T-cell (primary cell): Measurements from ENCODE around the gene BUB1B. TPM values are rescaled to one million over a fixed set of nuclear protein-coding genes. Genes with fewer than 3 reads are reported as not detected.
A peak's percentile ranks its signal among the peaks of the same experiment; 100 is the strongest.
"Not testable (repeated sequence)": the region's sequence is repeated elsewhere in the genome, so short reads cannot be mapped to it uniquely, and the experiment has no call there.

ENCODE experiments used
- ATAC-seq, 4 experiments: fragments of 200-7000 bp in 3 of 4; fragments of 150-1000 bp in 1 of 4; cut with Tn5 transposase; replicated peaks in 1 of 4; 1 replicate in 3 of 4; 2 replicates in 1 of 4; pipeline ENCODE4 v1.10.0; 2021; ENCODE audit warnings: moderate library complexity in 3 of 4, mild to moderate bottlenecking in 2 of 4, moderate number of reproducible peaks in 1 of 4
- CTCF ChIA-PET, 2 donors: fragments of 300-600 bp; sonication (Branson Sonifier 250); formaldehyde crosslinking; loops; one replicate each; lab custom pipeline; 2022; ENCODE audit warnings: antibody characterized with exemption in 2 of 2; lab: Charles Lee
- POLR2A ChIA-PET, 2 donors: fragments of 300-600 bp; sonication (Branson Sonifier 250); formaldehyde crosslinking; loops; one replicate each; lab custom pipeline; 2022; ENCODE audit warnings: antibody characterized with exemption in 2 of 2; lab: Charles Lee
- DNase-seq, 35 experiments: peaks; one replicate each; pipeline versions ENCODE4 v3.0.0 to v3.0.0-alpha.2; 2013 to 2023
- H3K27ac ChIP-seq: one replicate; pipeline ENCODE4 v1.5.1; 2013; ENCODE audit warnings: low read length
- H3K27me3 ChIP-seq, 2 experiments: replicated peaks in 1 of 2; 1 replicate in 1 of 2; 2 replicates in 1 of 2; pipeline versions ENCODE4 v1.6.1 to v1.7.0; 2013; ENCODE audit warnings: low read length in 1 of 2, mixed read lengths in 1 of 2; ENCODE audit not compliant: control insufficient read depth in 2 of 2, insufficient read depth in 2 of 2; ENCODE audit errors: extremely low read depth in 1 of 2
- H3K36me3 ChIP-seq, 2 donors: 1 replicate in 1 of 2; 2 replicates in 1 of 2; pipeline versions ENCODE4 v1.6.1 to v1.7.0; 2013; ENCODE audit warnings: low read length in 1 of 2; ENCODE audit not compliant: control insufficient read depth in 2 of 2, insufficient read depth in 1 of 2; ENCODE audit errors: extremely low read depth in 1 of 2
- H3K4me1 ChIP-seq, 2 experiments: 1 replicate in 1 of 2; 2 replicates in 1 of 2; pipeline versions ENCODE4 v1.6.1 to v1.7.0; 2013; ENCODE audit warnings: low read length in 2 of 2, mixed read lengths in 1 of 2; ENCODE audit not compliant: insufficient read depth in 2 of 2, control insufficient read depth in 1 of 2; ENCODE audit errors: extremely low read depth in 1 of 2
- H3K4me3 ChIP-seq, 2 donors: 1 replicate in 1 of 2; 2 replicates in 1 of 2; pipeline versions ENCODE4 v1.5.1 to v1.7.0; 2013; ENCODE audit warnings: mild to moderate bottlenecking in 2 of 2, low read length in 1 of 2, moderate library complexity in 1 of 2; ENCODE audit not compliant: control insufficient read depth in 1 of 2; ENCODE audit errors: extremely low read depth in 1 of 2
- H3K9me3 ChIP-seq: 2 replicates; pipeline ENCODE4 v1.7.0; 2013
- H3K27ac Mint-ChIP-seq, 2 donors: one replicate each; pipeline ENCODE4 v1.8.0; 2020 to 2021; ENCODE audit warnings: mild to moderate bottlenecking in 2 of 2, mixed read lengths in 2 of 2
- H3K27me3 Mint-ChIP-seq, 2 donors: one replicate each; pipeline ENCODE4 v1.8.0; 2021 to 2022; ENCODE audit warnings: mixed read lengths in 2 of 2
- H3K36me3 Mint-ChIP-seq: one replicate; pipeline ENCODE4 v1.8.0; 2021; ENCODE audit warnings: mixed read lengths
- H3K4me1 Mint-ChIP-seq, 3 donors: one replicate each; pipeline ENCODE4 v1.8.0; 2020 to 2022; ENCODE audit warnings: mixed read lengths in 3 of 3, mild to moderate bottlenecking in 1 of 3
- H3K4me3 Mint-ChIP-seq, 3 donors: one replicate each; pipeline ENCODE4 v1.8.0; 2020 to 2022; ENCODE audit warnings: mild to moderate bottlenecking in 3 of 3, mixed read lengths in 3 of 3, moderate library complexity in 3 of 3
- H3K9me3 Mint-ChIP-seq, 3 donors: one replicate each; pipeline ENCODE4 v1.8.0; 2020 to 2022; ENCODE audit warnings: mixed read lengths in 3 of 3
- WGBS: methylation state at CpG from one replicate; pipeline ENCODE4 v1.1.5; 2013; ENCODE audit warnings: missing lambda C conversion rate; ENCODE audit not compliant: insufficient coverage; 5-methylcytosine and 5-hydroxymethylcytosine counted together
- total RNA-seq, 35 experiments: library from RNA in 6 of 35; stranded (reverse) in 6 of 35; fragments of 120-200 nt in 1 of 35; gene quantifications; one replicate each; pipeline versions ENCODE4 v1.2.1 to v1.2.4 and lab custom pipeline; 2013 to 2026

Gene BUB1B
- total RNA-seq, 5 donors from 2014 or later (not counting 1 experiment from before 2014, with no cell fraction given) = 0.79 to 2.2 (median 1.9) TPM

DNA sequence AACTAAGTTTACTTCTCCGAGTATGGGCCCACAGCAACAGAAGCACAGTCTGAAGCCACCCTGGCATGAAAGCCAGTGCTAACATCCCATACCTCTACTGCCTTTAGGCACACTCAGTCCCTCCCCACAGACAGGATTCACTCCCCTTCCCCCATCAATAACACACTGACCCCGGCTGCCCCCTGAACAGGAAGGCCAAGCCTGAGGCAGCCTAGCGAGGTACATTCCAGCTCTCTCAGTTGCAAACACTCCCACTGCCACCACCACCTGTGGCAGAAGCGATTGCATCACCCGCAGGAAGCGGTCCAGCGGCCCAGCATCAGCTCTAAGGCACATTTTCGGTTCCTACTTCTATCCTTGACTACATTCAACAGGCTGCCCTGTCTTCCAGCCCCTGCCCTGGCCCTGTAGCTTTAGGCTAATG is 45.2 kb upstream of the BUB1B start:
- ChIA-PET POLR2A (interaction anchor here in 1 of 2 donors (0.6 kb wide), 1 partner anchor 76 kb away, joined by 3 read pairs; no protein-coding TSS in a partner anchor), CTCF (interaction anchor here in 1 of 2 donors (2.6 kb wide), 1 partner anchor 11 kb away, joined by 11 read pairs; no protein-coding TSS in a partner anchor)
- WGBS = 36% methylated on average over 3 of the region's 8 CpGs
- peaks cover 2 to 7% of the 10 kb centered on the region in 2 experiments for H3K4me1 ChIP-seq
- DNase-seq = peak in 16 of 35 experiments; percentile 16 to 55 (median 26)
- H3K27ac Mint-ChIP-seq = peak overlapping the region; percentile 80 to 88
- H3K9me3 Mint-ChIP-seq = no peaks in the 10 kb centered on the region
- peak; percentile 74 to 82 (median 78) for ATAC-seq
- H3K4me1 Mint-ChIP-seq = peaks cover 12 to 14% (median 13%) of the 10 kb centered on the region in 3 donors
- peaks cover 9 to 12% of the 10 kb centered on the region in 2 donors for H3K27me3 Mint-ChIP-seq
- no peak overlapping the region for H3K4me3 Mint-ChIP-seq
- peaks cover 0 to 18% of the 10 kb centered on the region in 2 experiments for H3K27me3 ChIP-seq
- H3K36me3 Mint-ChIP-seq = no peaks in the 10 kb centered on the region
- H3K36me3 ChIP-seq = no peaks in the 10 kb centered on the region
- no peak overlapping the region for H3K4me3 ChIP-seq
- H3K9me3 ChIP-seq = no peaks in the 10 kb centered on the region
- no peak overlapping the region for H3K27ac ChIP-seq

DNA sequence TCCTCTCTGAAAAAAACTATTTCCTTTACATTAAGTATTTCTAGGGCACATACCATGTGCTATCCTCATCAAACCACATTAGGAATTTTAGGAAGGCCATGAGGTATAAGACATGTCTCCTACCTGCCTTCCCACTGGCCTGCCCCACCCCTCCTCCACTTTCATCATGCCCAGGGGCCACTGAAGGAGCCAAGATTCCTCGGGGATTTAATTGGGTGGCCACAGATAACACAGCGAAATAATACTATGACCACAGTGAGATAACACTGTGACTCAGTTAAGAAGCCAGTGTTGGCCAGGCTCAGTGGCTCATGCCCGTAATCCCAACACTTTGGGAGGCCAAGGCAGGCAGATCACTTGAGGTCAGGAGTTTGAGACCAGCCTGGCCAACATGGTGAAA is 42.4 kb upstream of the BUB1B start:
- DNase-seq (no peak), ATAC-seq (no peak)
- Mint-ChIP-seq H3K9me3 (no peaks in the 10 kb centered on the region), H3K27ac (no peak overlapping the region), H3K4me1 (peaks cover 12 to 14% (median 13%) of the 10 kb centered on the region in 3 donors), H3K4me3 (no peak overlapping the region), H3K36me3 (no peaks in the 10 kb centered on the region), H3K27me3 (peaks cover 2 to 4% of the 10 kb centered on the region in 2 donors)
- ChIA-PET POLR2A (no interaction called here), CTCF (no interaction called here)
- no peaks in the 10 kb centered on the region for H3K36me3 ChIP-seq
- H3K9me3 ChIP-seq = no peaks in the 10 kb centered on the region
- H3K27ac ChIP-seq = no peak overlapping the region
- no peak overlapping the region for H3K4me3 ChIP-seq
- peaks cover 0 to 4% of the 10 kb centered on the region in 2 experiments for H3K27me3 ChIP-seq
- 94% methylated on average over 2 of the region's 3 CpGs for WGBS
- peaks cover 2 to 7% of the 10 kb centered on the region in 2 experiments for H3K4me1 ChIP-seq

- Mint-ChIP-seq H3K4me1 (no peaks in the 10 kb centered on the region), H3K27me3 (no peaks in the 10 kb centered on the region), H3K36me3 (no peaks in the 10 kb centered on the region), H3K27ac (no peak overlapping the region), H3K9me3 (no peaks in the 10 kb centered on the region), H3K4me3 (no peak overlapping the region)
- ChIA-PET CTCF (no interaction called here), POLR2A (no interaction called here)
- peak in 1 of 35 experiments; percentile 1 for DNase-seq
- ATAC-seq = no peak
- H3K4me1 ChIP-seq = no peaks in the 10 kb centered on the region
- no peaks in the 10 kb centered on the region for H3K9me3 ChIP-seq
- H3K27ac ChIP-seq = no peak overlapping the region
- no CpG with 5 or more reads among the region's 6 CpGs for WGBS
- peaks cover 0 to 2% of the 10 kb centered on the region in 2 experiments for H3K27me3 ChIP-seq
- H3K36me3 ChIP-seq = no peaks in the 10 kb centered on the region
- no peak overlapping the region for H3K4me3 ChIP-seq
Measured at GRCh38 chr15:40121911-40122638, 38.8 kb upstream of the BUB1B start.

- DNase-seq, H3K4me1 ChIP-seq, H3K9me3 Mint-ChIP-seq, H3K4me3 ChIP-seq, H3K27ac Mint-ChIP-seq, H3K36me3 ChIP-seq, H3K9me3 ChIP-seq, H3K27me3 Mint-ChIP-seq, H3K4me1 Mint-ChIP-seq, H3K36me3 Mint-ChIP-seq, ATAC-seq, H3K4me3 Mint-ChIP-seq, POLR2A ChIA-PET, H3K27ac ChIP-seq, H3K27me3 ChIP-seq: not testable (repeated sequence)
- CTCF ChIA-PET = interaction anchor here in 1 of 2 donors (0.6 kb wide), 1 partner anchor 23 kb away, joined by 8 read pairs; no protein-coding TSS in a partner anchor
- 100% methylated on average over 1 of the region's 1 CpG for WGBS
Measured at GRCh38 chr15:40122989-40123388, 37.9 kb upstream of the BUB1B start.

DNA sequence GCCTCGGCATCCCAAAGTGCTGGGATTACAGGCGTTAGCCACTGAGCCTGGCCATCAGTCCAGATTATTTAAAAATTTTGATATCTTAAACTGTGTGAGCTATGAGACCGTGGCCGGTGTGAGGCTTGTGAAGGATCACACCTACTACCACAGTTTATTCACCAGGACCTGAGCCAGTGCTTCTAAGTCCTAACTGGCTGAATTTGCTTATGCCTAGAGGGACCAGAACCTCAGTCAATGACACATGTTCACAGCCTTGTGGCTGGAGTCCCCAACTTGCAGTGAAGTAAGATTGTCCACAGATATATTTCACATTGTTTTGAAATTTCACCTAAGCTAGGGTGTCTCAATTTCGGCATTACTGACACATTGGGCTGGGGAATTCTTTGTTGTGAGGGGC is 37.0 kb upstream of the BUB1B start:
- H3K4me1 Mint-ChIP-seq, H3K36me3 Mint-ChIP-seq, H3K27me3 ChIP-seq, H3K27me3 Mint-ChIP-seq, H3K4me1 ChIP-seq, H3K4me3 ChIP-seq, H3K36me3 ChIP-seq, H3K27ac ChIP-seq, H3K9me3 ChIP-seq, H3K27ac Mint-ChIP-seq, POLR2A ChIA-PET, H3K4me3 Mint-ChIP-seq, ATAC-seq, DNase-seq, H3K9me3 Mint-ChIP-seq: not testable (repeated sequence)
- no CpG with 5 or more reads among the region's 5 CpGs for WGBS
- CTCF ChIA-PET = interaction anchor here in 1 of 2 donors (0.6 kb wide), 1 partner anchor 24 kb away, joined by 8 read pairs; no protein-coding TSS in a partner anchor

GRCh38 chr15:40124333-40124732 is 36.5 kb upstream of the BUB1B start:
- H3K27ac ChIP-seq, DNase-seq, H3K27me3 ChIP-seq, H3K4me3 ChIP-seq, H3K36me3 Mint-ChIP-seq, H3K27ac Mint-ChIP-seq, POLR2A ChIA-PET, ATAC-seq, CTCF ChIA-PET, H3K9me3 ChIP-seq, H3K36me3 ChIP-seq, H3K9me3 Mint-ChIP-seq, H3K4me1 Mint-ChIP-seq, H3K4me1 ChIP-seq, H3K4me3 Mint-ChIP-seq: not testable (repeated sequence)
- H3K27me3 Mint-ChIP-seq = peaks cover 0 to 11% of the 10 kb centered on the region in 2 donors
- WGBS = no CpG with 5 or more reads among the region's 3 CpGs
